GM12878 (cell line): ENCODE results near the gene NTN1. TPM values are rescaled to one million over a fixed set of nuclear protein-coding genes. Genes with fewer than 3 reads are reported as not detected.

Source experiments
- ATAC-seq: fragments of 200-7000 bp; cut with Tn5 transposase; 3 replicates; pipeline ENCODE4 v1.9.1; 2020; ENCODE audit warnings: mild to moderate bottlenecking, moderate library complexity
- BruUV-seq: library from RNA; stranded (reverse); fragments of 400-500 nt; replicated peaks from 2 replicates; lab custom pipeline; 2021; lab: Mats Ljungman, UMichigan
- CTCF ChIA-PET: fragments of 300-600 bp; sonication (Branson Sonifier 250); formaldehyde crosslinking; extraction: SDS; loops from one replicate; lab custom pipeline; 2021; ENCODE audit warnings: inconsistent platforms; lab: Yijun Ruan, JAX
- POLR2A ChIA-PET: fragments of 350-600 bp; formaldehyde crosslinking; extraction: SDS; loops from one replicate; lab custom pipeline; 2021; ENCODE audit warnings: inconsistent platforms; lab: Charles Lee
- RAD21 ChIA-PET: fragments of 300-600 bp; sonication (Branson Sonifier 250); formaldehyde crosslinking; loops from one replicate; lab custom pipeline; 2023; ENCODE audit warnings: antibody characterized with exemption; ENCODE audit not compliant: unreplicated experiment; lab: Charles Lee
- SMC1A ChIA-PET: fragments of 300-600 bp; sonication (Branson Sonifier 250); formaldehyde crosslinking; loops from one replicate; lab custom pipeline; 2023; ENCODE audit not compliant: unreplicated experiment, uncharacterized antibody; lab: Charles Lee
- DNase-seq: peaks from one replicate; pipeline ENCODE4 v3.0.0-alpha.2; 2011; ENCODE audit warnings: low read depth, low spot score
- FAIRE-seq: peaks from 3 replicates; lab custom pipeline; 2011; peaks lifted over from hg19 to GRCh38; lab: Jason Lieb, UNC
- H2AFZ ChIP-seq: 2 replicates; pipeline ENCODE4 v1.6.0; 2011; ENCODE audit warnings: low read depth, low read length, control low read depth; ENCODE audit not compliant: control insufficient read depth
- H3K27ac ChIP-seq: 2 replicates; pipeline ENCODE4 v1.5.1; 2011; ENCODE audit warnings: control low read depth; ENCODE audit not compliant: control insufficient read depth, insufficient read depth
- H3K27me3 ChIP-seq, 2 experiments: replicated peaks in 1 of 2; 2 replicates each; pipeline versions ENCODE4 v1.6.0 to v1.6.1; 2011; ENCODE audit warnings: low read length in 1 of 2; ENCODE audit not compliant: control insufficient read depth in 2 of 2, insufficient read depth in 2 of 2
- H3K36me3 ChIP-seq, 2 experiments: 2 replicates each; pipeline ENCODE4 v1.5.1; 2011; ENCODE audit warnings: low read length in 1 of 2; ENCODE audit not compliant: control insufficient read depth in 2 of 2, insufficient read depth in 2 of 2
- H3K4me1 ChIP-seq: 2 replicates; pipeline ENCODE4 v1.6.1; 2011; ENCODE audit warnings: mild to moderate bottlenecking, low read length, moderate library complexity, mixed read lengths; ENCODE audit not compliant: control insufficient read depth, insufficient read depth
- H3K4me2 ChIP-seq: 2 replicates; pipeline ENCODE4 v1.6.0; 2011; ENCODE audit warnings: control low read depth; ENCODE audit not compliant: control insufficient read depth, insufficient read depth
- H3K4me3 ChIP-seq: fragments of 200-600 bp; sonication (generic); 2 replicates; pipeline ENCODE4 v1.5.1; 2016
- H3K79me2 ChIP-seq: 2 replicates; pipeline ENCODE4 v1.6.0; 2011; ENCODE audit warnings: low read length; ENCODE audit not compliant: control insufficient read depth, insufficient read depth
- H3K9ac ChIP-seq: 2 replicates; pipeline ENCODE4 v1.8.0; 2011; ENCODE audit warnings: low read length, control low read depth, mixed read lengths; ENCODE audit not compliant: control insufficient read depth, insufficient read depth
- H3K9me3 ChIP-seq: replicated peaks from 3 replicates; pipeline ENCODE4 v1.5.1; 2011; ENCODE audit warnings: mild to moderate bottlenecking, low read length; ENCODE audit not compliant: control insufficient read depth, insufficient read depth
- H4K20me1 ChIP-seq: 2 replicates; pipeline ENCODE4 v1.6.0; 2011; ENCODE audit not compliant: control insufficient read depth, insufficient read depth
- ATF7 ChIP-seq: fragments of 450-650 bp; IDR thresholded peaks from 2 replicates; pipeline ENCODE4 v1.6.1; 2016; ENCODE audit warnings: low read depth, mild to moderate bottlenecking
- BMI1 ChIP-seq: fragments of 450-650 bp; IDR thresholded peaks from 2 replicates; pipeline ENCODE4 v1.6.1; 2016; ENCODE audit warnings: mild to moderate bottlenecking, moderate library complexity, borderline replicate concordance
- CEBPZ ChIP-seq: fragments of 150-350 bp; IDR thresholded peaks from 2 replicates; pipeline ENCODE4 v1.6.1; 2016; ENCODE audit warnings: low read depth, low read length
- CHD2 ChIP-seq: IDR thresholded peaks from 2 replicates; pipeline ENCODE4 v1.6.1; 2011; ENCODE audit warnings: low read depth, low read length, improper control_type of control experiment, borderline replicate concordance
- EGR1 ChIP-seq, 2 experiments: IDR thresholded peaks; 1 replicate in 1 of 2; 2 replicates in 1 of 2; pipeline ENCODE4 v1.6.1; 2011 to 2012; ENCODE audit warnings: low read depth in 2 of 2, low read length in 2 of 2, borderline replicate concordance in 1 of 2, mild to moderate bottlenecking in 1 of 2, moderate library complexity in 1 of 2
- ETV6 ChIP-seq, 2 experiments: fragments of 450-650 bp in 1 of 2; IDR thresholded peaks in 1 of 2; conservative IDR thresholded peaks in 1 of 2; 2 replicates each; pipeline ENCODE4 v1.6.1; 2014; ENCODE audit warnings: antibody characterized with exemption in 1 of 2, borderline replicate concordance in 1 of 2, low read depth in 1 of 2, mild to moderate bottlenecking in 1 of 2, moderate library complexity in 1 of 2
- HCFC1 ChIP-seq: fragments of 150-350 bp; IDR thresholded peaks from 2 replicates; pipeline ENCODE4 v1.6.1; 2014; ENCODE audit warnings: low read length
- IKZF2 ChIP-seq, 2 experiments: fragments of 450-650 bp; IDR thresholded peaks; 2 replicates each; pipeline ENCODE4 v1.6.1; 2017; ENCODE audit warnings: mild to moderate bottlenecking in 2 of 2, moderate library complexity in 2 of 2
- JUND ChIP-seq: IDR thresholded peaks from 2 replicates; pipeline ENCODE4 v1.6.1; 2012; ENCODE audit warnings: low read depth, mild to moderate bottlenecking, low read length, improper control_type of control experiment, moderate library complexity
- NR2C1 ChIP-seq: fragments of 450-650 bp; IDR thresholded peaks from 2 replicates; pipeline ENCODE4 v1.6.1; 2017; ENCODE audit warnings: antibody characterized with exemption, mild to moderate bottlenecking, moderate library complexity
- USF1 ChIP-seq: IDR thresholded peaks from 2 replicates; pipeline ENCODE4 v1.6.1; 2011; ENCODE audit warnings: borderline replicate concordance, low read depth, mild to moderate bottlenecking, moderate library complexity, mixed read lengths, low read length; ENCODE audit not compliant: insufficient read depth; ENCODE audit errors: extremely low read length
- YBX1 ChIP-seq: fragments of 450-650 bp; IDR thresholded peaks from 2 replicates; pipeline ENCODE4 v1.6.1; 2016; ENCODE audit warnings: antibody characterized with exemption
- ZSCAN29 ChIP-seq: fragments of 450-650 bp; IDR thresholded peaks from 2 replicates; pipeline ENCODE4 v1.6.1; 2017; ENCODE audit warnings: mild to moderate bottlenecking, moderate library complexity
- WGBS: methylation state at CpG from one replicate; pipeline ENCODE4 v1.1.6; 2016; ENCODE audit warnings: low lambda C conversion rate; ENCODE audit not compliant: insufficient replicate concordance, insufficient coverage; ENCODE audit errors: missing lambda C conversion rate; 5-methylcytosine and 5-hydroxymethylcytosine counted together
- in situ Hi-C: fragments of 300-500 bp; cut with MboI; formaldehyde crosslinking; loops from 9 replicates; pipeline ENCODE4 v1.14.3; 2018; ENCODE audit warnings: mixed read lengths
- intact Hi-C: fragments of 100-400 bp; cut with micrococcal nuclease; formaldehyde crosslinking; loops from one replicate; pipeline ENCODE4 v1.14.2; 2022; ENCODE audit not compliant: unreplicated experiment
- polyA plus RNA-seq, 11 experiments: library from polyadenylated mRNA; depleted of rRNA in 4 of 11; unstranded in 6 of 11; stranded (reverse) in 5 of 11; fragments of >200 nt; fragmentation: Nextera tagmentation in 4 of 11; fragmentation: Illumina TruSeq in 1 of 11; extraction: Ambion mirVana in 4 of 11; extraction: Trizol in 1 of 11; gene quantifications; 1 replicate in 1 of 11; 2 replicates in 10 of 11; pipeline versions ENCODE4 v1.2.1 to v1.2.3, GENCODE V29; 2011 to 2016; ENCODE audit warnings: inconsistent platforms in 2 of 11, missing spikeins in 2 of 11, low read depth in 1 of 11
- total RNA-seq, 4 experiments: library from RNA; depleted of rRNA in 3 of 4; stranded (reverse); fragments of >200 nt in 3 of 4; fragmentation: Illumina TruSeq in 1 of 4; extraction: Trizol in 1 of 4; gene quantifications; 2 replicates each; pipeline versions ENCODE4 v1.2.1 to v1.2.3, GENCODE V29; 2013 to 2021
- TF ChIP-seq, protein P1 (sequence below): IDR thresholded peaks from 2 replicates; pipeline ENCODE4 v1.6.1; 2011; ENCODE audit warnings: low read depth, mild to moderate bottlenecking, low read length, moderate library complexity, borderline replicate concordance; ENCODE audit errors: extremely low read depth

Gene NTN1
- total and polyA plus RNA-seq, 10 of the 15 experiments (the other 5 are each of a cell fraction or from before 2014, with no cell fraction given), result 0.02 to 0.89 (median 0.35) TPM

- no peaks in the 10 kb centered on the region for H3K79me2 ChIP-seq
- POLR2A ChIA-PET, result no interaction called here
- intact Hi-C loops, result no loop called here
- H3K27me3 ChIP-seq, result peaks cover 0 to 2% of the 10 kb centered on the region in 2 experiments; a peak in 1 of 4 replicates
- H4K20me1 ChIP-seq, result no peaks in the 10 kb centered on the region
- CTCF ChIA-PET, result no interaction called here
- in situ Hi-C loops, result no loop called here
- H3K9me3 ChIP-seq, result no peaks in the 10 kb centered on the region
- TF ChIP-seq JUND (no peak), USF1 (no peak), ETV6 (conservative IDR thresholded peaks at IDR 0.05 in 1 of 2, IDR thresholded peaks at IDR 0.05 in 1 of 2; ENCODE audit: borderline replicate concordance in 1 of 2, low read depth in 1 of 2) (no peak), ZSCAN29 (no peak), HCFC1 (no peak)
- H3K9ac ChIP-seq, result no peak overlapping the region
- ATAC-seq (no peak), FAIRE-seq (no peak), DNase-seq (no peak)
- H3K4me1 ChIP-seq, result no peaks in the 10 kb centered on the region
- no peak overlapping the region for H3K4me3 ChIP-seq
- no peaks in the 10 kb centered on the region for H3K36me3 ChIP-seq
- RAD21 ChIA-PET, result no interaction called here
- SMC1A ChIA-PET, result interaction anchor here (0.5 kb wide), 1 partner anchor 233 kb away, joined by 3 read pairs; no protein-coding TSS in a partner anchor
- 24% methylated on average over 9 of the region's 9 CpGs for WGBS
- no peak overlapping the region for H3K4me2 ChIP-seq
- BruUV-seq, result no TSS peak
- no peak overlapping the region for H3K27ac ChIP-seq
- H2AFZ ChIP-seq, result no peak overlapping the region
Measured at GRCh38 chr17:9087921-9088320, 66.6 kb downstream of the NTN1 start.

- H2AFZ ChIP-seq, result no peak overlapping the region
- H3K27ac ChIP-seq, result no peak overlapping the region
- no peak overlapping the region for H3K4me3 ChIP-seq
- H3K9ac ChIP-seq, result no peak overlapping the region
- DNase-seq (no peak), FAIRE-seq (no peak), ATAC-seq (no peak)
- H3K4me2 ChIP-seq, result no peak overlapping the region
- ChIA-PET SMC1A (no interaction called here), CTCF (no interaction called here), POLR2A (interaction anchor here (0.7 kb wide), 1 partner anchor 126 kb away, joined by 3 read pairs; no protein-coding TSS in a partner anchor), RAD21 (no interaction called here)
- no peaks in the 10 kb centered on the region for H3K9me3 ChIP-seq
- H3K36me3 ChIP-seq, result no peaks in the 10 kb centered on the region
- no TSS peak for BruUV-seq
- in situ Hi-C loops, result no loop called here
- peaks cover 0 to 2% of the 10 kb centered on the region in 2 experiments; a peak in 1 of 4 replicates for H3K27me3 ChIP-seq
- H4K20me1 ChIP-seq, result no peaks in the 10 kb centered on the region
- 47% methylated on average over 6 of the region's 9 CpGs for WGBS
- intact Hi-C loops, result no loop called here
- H3K4me1 ChIP-seq, result no peaks in the 10 kb centered on the region
- no peaks in the 10 kb centered on the region for H3K79me2 ChIP-seq
- TF ChIP-seq EGR1 (IDR thresholded peaks at IDR 0.05; ENCODE audit: borderline replicate concordance in 1 of 2, low read depth in 2 of 2, low read length in 2 of 2), result no peak
- no peak for TF ChIP-seq NR2C1
- no peak for TF ChIP-seq CHD2
- TF ChIP-seq IKZF2 (IDR thresholded peaks at IDR 0.05), result no peak
- TF ChIP-seq YBX1, result no peak
- no peak for TF ChIP-seq ATF7
- no peak for TF ChIP-seq CEBPZ
- no peak for TF ChIP-seq BMI1
- TF ChIP-seq, protein P1, sequence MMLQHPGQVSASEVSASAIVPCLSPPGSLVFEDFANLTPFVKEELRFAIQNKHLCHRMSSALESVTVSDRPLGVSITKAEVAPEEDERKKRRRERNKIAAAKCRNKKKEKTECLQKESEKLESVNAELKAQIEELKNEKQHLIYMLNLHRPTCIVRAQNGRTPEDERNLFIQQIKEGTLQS, result no peak
Measured at GRCh38 chr17:9090641-9091096, 69.4 kb downstream of the NTN1 start.
